Mucosa of gallbladder (tissue), 1 donor: ENCODE measurements around the gene PHACTR1. TPM values are rescaled to one million over a fixed set of nuclear protein-coding genes. Genes with fewer than 3 reads are reported as not detected.

ENCODE experiments used
- DNase-seq: peaks from one replicate; pipeline ENCODE4 v3.0.0-alpha.2; 2020; ENCODE audit warnings: low spot score
- total RNA-seq: library from RNA; stranded (reverse); gene quantifications from one replicate; pipeline ENCODE4 v1.2.1, GENCODE V29; 2021
- donor health status: DM: no; HTN: no; CAD: no.

The PHACTR1 gene
- total RNA-seq, 1 donor from 2014 or later, result 14.6 TPM

DNA sequence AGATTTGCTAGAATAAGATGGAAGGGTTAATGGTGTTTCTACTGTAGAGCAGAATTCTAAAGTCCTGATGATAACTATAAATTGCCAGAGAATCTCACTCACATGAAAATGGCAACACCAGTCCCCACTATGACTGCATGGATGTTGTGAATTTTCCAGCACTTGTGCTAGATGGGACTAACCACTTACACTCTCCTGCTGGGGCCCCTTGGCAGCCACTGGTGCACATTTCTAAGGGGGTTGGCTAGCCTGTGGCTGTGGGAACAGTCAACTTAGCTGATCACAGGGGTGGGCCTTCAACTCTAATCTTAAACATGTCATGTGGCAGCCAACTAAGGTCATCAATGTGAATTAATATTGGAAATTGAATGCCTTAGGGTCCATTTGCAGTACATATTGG lies 271.2 kb downstream of the PHACTR1 start:
- no peak for DNase-seq

- DNase-seq, result no peak
These were observed 273.6 kb downstream of the PHACTR1 start for GRCh38 chr6:12990162-12990561.

DNA sequence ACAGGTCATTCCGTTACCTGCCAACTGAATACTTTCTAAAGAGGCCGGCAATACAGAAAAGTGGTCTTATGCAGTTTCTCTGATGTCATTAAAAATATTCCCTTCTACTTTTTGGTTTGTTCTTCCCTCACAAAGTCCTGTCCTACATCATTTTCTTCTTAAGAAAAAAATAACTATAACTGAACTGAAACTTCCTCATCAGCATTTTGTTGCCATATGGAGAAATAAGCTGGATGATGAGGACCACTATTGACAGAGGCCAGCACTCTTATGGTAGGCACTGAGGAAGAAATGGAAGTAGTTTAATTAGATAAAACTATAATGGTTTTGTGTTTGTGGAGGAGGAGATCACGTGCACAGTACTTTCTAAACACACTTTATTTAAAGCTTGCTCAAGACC lies 274.9 kb downstream of the PHACTR1 start:
- no peak for DNase-seq

- DNase-seq, result no peak
These were observed 276.2 kb downstream of the PHACTR1 start for GRCh38 chr6:12992770-12993169.

GRCh38 chr6:12993283-12993898 lies 276.8 kb downstream of the PHACTR1 start:
- DNase-seq, result no peak

GRCh38 chr6:12995419-12995818 lies 278.9 kb downstream of the PHACTR1 start:
- DNase-seq, result no peak

DNA sequence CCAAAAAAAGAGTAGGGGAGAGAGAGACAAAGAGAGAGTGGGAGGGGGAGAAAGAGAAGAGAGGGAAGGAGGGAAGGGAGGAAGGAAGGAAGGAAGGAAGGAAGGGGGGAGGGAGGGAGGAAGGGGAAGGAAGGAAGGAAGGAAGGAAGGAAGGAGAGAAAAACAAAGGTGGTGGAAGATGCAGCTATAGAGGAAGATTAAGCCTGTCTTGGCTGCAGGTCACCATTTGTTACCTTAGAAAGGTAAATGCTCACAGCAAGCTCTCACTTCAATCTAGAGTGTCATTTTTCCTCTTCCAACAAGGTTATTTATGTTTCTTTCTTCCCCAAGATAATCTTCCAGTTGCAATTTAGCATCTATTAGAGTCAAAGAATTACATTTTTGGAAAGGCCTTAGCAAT lies 284.0 kb downstream of the PHACTR1 start:
- DNase-seq, result no peak

- no peak for DNase-seq
These were observed 285.4 kb downstream of the PHACTR1 start for GRCh38 chr6:13001927-13002326.

DNA sequence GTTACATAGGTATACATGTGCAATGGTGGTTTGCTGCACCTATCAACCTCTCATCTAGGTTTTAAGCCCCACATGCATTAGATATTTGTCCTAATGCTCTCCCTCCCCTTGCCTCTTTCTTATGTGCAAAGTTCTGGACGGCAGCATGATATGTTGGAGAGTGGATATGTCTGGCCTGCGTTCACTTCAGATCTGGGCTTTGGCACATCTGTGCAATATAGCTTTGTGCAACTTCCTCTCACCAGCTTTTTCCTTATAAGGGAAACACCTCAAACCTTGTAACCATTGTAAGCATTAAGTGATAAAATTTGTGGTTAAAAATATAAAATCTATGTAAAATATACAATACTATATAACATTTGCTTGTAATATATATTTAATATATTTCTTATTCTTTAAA lies 288.0 kb downstream of the PHACTR1 start:
- DNase-seq, result no peak

DNA sequence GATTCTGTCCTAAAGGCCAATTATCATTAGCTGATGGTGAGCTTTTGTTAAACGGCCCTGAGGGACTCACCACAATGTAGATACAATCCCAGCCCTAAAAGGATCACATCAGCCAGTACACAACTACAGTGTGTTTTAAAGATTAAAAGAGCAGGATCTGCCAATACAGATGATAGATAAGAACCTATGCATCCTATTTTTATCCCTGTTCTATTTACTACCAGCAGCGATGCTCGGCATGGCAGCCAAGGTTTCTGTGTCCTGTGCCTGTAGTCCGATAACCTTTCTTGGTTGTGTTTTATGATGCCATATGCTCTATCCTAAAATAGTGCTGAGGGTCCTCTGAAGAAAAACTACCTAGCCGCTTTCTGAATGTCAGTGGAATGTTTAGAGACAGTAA lies 289.4 kb downstream of the PHACTR1 start:
- DNase-seq, result no peak

DNA sequence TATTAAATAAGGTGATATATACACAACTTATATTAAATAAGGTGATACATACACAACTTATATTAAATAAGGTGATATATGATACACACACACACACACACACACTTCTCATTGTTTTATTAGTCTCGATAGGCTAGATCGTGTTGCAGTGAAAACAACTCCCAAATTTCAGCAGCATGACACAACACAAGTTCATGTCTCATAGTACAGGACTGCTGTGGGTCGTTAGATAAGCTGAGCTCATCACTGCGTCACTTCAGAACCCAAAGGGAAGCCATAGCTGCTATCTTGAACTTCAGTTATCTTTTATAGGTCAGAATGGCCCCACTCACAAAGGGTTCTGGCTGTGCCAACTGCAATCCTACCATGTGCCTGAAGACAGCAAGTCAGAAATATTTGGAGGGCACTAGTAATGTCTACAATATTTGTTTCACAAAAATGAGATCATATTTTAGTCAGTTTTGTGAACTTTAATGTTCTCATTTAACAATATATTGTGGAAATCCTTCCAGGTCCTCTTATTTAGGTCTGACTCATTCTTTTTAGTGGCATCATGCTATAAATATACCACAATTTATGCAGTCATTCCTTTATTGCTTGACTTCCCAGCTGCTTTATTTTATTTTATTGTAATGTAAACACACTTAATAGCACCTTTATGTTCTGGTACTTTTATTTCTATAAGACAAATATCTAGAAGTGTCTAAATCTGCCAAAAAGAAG lies 290.2 kb downstream of the PHACTR1 start:
- no peak for DNase-seq

- no peak for DNase-seq
These were observed 291.2 kb downstream of the PHACTR1 start for GRCh38 chr6:13007744-13008143.

DNA sequence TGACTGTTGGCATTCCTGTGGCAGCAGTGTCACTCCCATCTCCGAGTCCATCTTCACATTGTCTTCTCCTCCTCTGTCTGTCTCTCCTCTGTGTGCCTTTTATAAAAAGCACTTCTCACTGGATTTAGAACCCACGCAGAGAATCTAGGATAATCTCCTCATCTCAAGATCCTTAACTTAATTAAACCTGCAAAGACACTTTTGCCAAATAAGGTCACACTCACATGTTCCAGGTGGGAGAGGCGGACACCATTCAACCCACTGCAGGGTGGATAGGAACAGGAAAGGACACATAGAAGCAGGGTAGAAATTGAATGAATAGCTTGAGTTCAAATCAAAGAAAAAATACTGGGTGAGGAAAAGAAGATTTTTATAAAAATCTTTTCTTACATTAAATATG lies 292.5 kb downstream of the PHACTR1 start:
- DNase-seq, result no peak

- DNase-seq, result no peak
These were observed 292.9 kb downstream of the PHACTR1 start for GRCh38 chr6:13009461-13009860.

- no peak for DNase-seq
These were observed 295.1 kb downstream of the PHACTR1 start for GRCh38 chr6:13011612-13012146.

GRCh38 chr6:13012296-13012695 lies 295.7 kb downstream of the PHACTR1 start:
- no peak for DNase-seq

- DNase-seq, result no peak
These were observed 296.6 kb downstream of the PHACTR1 start for GRCh38 chr6:13012977-13013680.

- no peak for DNase-seq
These were observed 297.3 kb downstream of the PHACTR1 start for GRCh38 chr6:13013681-13014503.

DNA sequence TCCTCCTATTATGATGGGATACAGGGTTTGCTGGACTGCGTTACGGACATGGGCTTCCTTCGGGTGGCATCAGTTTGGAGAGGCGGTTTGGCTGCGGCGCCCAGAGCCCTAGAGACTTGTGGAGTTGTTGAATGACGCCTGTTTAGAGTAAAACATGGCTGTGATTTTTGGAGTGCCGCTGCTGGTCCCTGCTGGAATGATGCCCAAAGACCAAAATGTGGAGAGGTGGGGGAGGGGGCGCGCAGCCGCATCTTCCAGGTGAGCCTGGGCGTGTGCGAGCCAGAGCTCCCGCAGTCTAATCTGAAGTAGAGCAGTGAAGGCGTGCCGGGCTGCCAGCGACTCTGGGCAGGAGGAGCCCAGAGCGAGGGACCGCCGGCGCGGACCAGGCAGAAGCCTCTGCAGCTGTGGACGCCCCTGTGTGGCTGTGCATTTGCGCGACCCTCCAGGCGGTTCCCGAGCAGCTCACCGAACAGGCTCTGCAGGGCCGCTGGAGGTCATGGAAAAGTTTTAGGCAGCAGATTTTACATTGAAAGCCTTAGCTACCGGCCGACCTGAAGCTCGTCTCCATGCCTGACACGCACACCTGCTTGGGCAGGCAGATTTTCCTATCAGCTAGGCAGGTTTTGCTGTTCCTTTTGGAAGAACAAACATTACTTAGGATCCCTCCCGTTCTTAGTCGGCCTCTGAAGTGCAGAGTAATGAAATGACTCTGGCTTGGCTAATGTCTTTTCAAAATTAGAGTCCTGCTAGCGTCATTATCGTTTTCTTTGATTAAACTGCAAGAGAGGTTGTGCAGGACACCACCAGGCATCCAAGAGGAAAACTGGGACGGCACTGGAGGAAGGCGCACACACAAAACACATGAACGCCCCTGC lies 298.2 kb downstream of the PHACTR1 start:
- no peak for DNase-seq

- DNase-seq, result no peak
These were observed 298.8 kb downstream of the PHACTR1 start for GRCh38 chr6:13015379-13015681.

DNA sequence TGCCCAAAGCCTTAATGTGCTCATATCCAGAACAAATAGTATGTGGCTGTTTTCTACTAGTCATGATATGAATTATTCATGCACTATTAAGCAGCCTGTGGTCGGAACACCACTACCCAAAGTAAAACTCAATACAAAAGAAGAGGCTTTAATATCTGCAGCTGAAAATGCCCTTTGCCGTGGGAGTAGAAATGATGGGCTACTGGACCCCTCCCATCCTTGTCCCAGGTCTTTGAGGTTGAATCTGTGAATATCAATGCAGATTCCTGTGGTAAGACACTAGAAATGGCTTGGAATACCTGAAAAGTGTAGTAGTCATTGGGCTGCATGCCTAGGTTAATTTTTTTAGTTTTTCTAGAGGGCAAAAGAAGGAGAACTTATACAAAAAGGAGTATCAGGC lies 308.0 kb downstream of the PHACTR1 start:
- no peak for DNase-seq
